Measurements from ENCODE around the gene NLRP7. TPM values are rescaled to one million over a fixed set of nuclear protein-coding genes. Genes with fewer than 3 reads are reported as not detected.

The NLRP7 gene
- total and polyA plus RNA-seq, 7 experiments from 2014 or later = not detected

Other genes with a start within 250 kb of the NLRP7 start
- gene KIR3DL3, start 223.1 kb downstream of the NLRP7 start, total RNA-seq = not detected
- gene KIR3DL3, start 223.1 kb downstream of the NLRP7 start, polyA plus RNA-seq = not detected
- gene KIR2DL3, start 209.0 kb downstream of the NLRP7 start, total RNA-seq = 1 to 10 TPM in 1 of 5 experiments, under 1 TPM in 1, not detected in 3; 0.27 to 4.0 TPM
- gene KIR2DL3, start 209.0 kb downstream of the NLRP7 start, polyA plus RNA-seq = under 1 TPM in 1 of 2 donors, not detected in 1; 0.11 TPM
- gene KIR2DL1, start 177.7 kb downstream of the NLRP7 start, total RNA-seq = 1 to 10 TPM in 2 of 5 experiments, not detected in 3; 1.0 to 1.2 TPM
- not detected for gene KIR2DL1, start 177.7 kb downstream of the NLRP7 start, polyA plus RNA-seq
- gene KIR2DL4, start 143.9 kb downstream of the NLRP7 start, total RNA-seq = under 1 TPM in 3 of 5 experiments, not detected in 2; 0.15 to 0.48 (median 0.44) TPM
- gene KIR2DL4, start 143.9 kb downstream of the NLRP7 start, polyA plus RNA-seq = not detected
- 1 to 10 TPM in 2 of 5 experiments, not detected in 3; 1.1 to 2.0 TPM for gene KIR3DL1, start 131.1 kb downstream of the NLRP7 start, total RNA-seq
- under 1 TPM in 1 of 2 donors, not detected in 1; 0.14 TPM for gene KIR3DL1, start 131.1 kb downstream of the NLRP7 start, polyA plus RNA-seq
- gene KIR2DS4, start 114.9 kb downstream of the NLRP7 start, total RNA-seq = 1 to 10 TPM in 2 of 5 experiments, not detected in 3; 1.3 to 3.5 TPM
- gene KIR2DS4, start 114.9 kb downstream of the NLRP7 start, polyA plus RNA-seq = under 1 TPM in 1 of 2 donors, not detected in 1; 0.24 TPM
- gene KIR3DL2, start 97.1 kb downstream of the NLRP7 start, total RNA-seq = 1 to 10 TPM in 2 of 5 experiments, under 1 TPM in 1, not detected in 2; 0.94 to 6.1 (median 1.3) TPM
- gene KIR3DL2, start 97.1 kb downstream of the NLRP7 start, polyA plus RNA-seq = 1 to 10 TPM in 1 of 2 donors, under 1 TPM in 1; 0.40 to 1.5 TPM
- 100 to 1,000 TPM in 1 of 5 experiments, 1 to 10 TPM in 1, not detected in 3; 8.5 to 110 TPM for gene FCAR, start 73.3 kb downstream of the NLRP7 start, total RNA-seq
- not detected for gene FCAR, start 73.3 kb downstream of the NLRP7 start, polyA plus RNA-seq
- gene NCR1, start 41.4 kb downstream of the NLRP7 start, total RNA-seq = 10 to 100 TPM in 1 of 5 experiments, 1 to 10 TPM in 1, under 1 TPM in 2, not detected in 1; 0.65 to 22.1 (median 1.6) TPM
- not detected for gene NCR1, start 41.4 kb downstream of the NLRP7 start, polyA plus RNA-seq
- gene NLRP2, start 18.8 kb upstream of the NLRP7 start, total RNA-seq = 10 to 100 TPM in 1 of 5 experiments, 1 to 10 TPM in 4; 3.7 to 18.6 (median 6.4) TPM
- 1 to 10 TPM; 2.2 to 5.5 TPM for gene NLRP2, start 18.8 kb upstream of the NLRP7 start, polyA plus RNA-seq
- 1 to 10 TPM in 1 of 5 experiments, under 1 TPM in 4; 0.27 to 1.2 (median 0.51) TPM for gene GP6, start 90.7 kb upstream of the NLRP7 start, total RNA-seq
- gene GP6, start 90.7 kb upstream of the NLRP7 start, polyA plus RNA-seq = under 1 TPM; 0.14 to 0.33 TPM
- 10 to 100 TPM; 14.5 to 24.8 (median 19.0) TPM for gene RDH13, start 115.6 kb upstream of the NLRP7 start, total RNA-seq
- 10 to 100 TPM in 1 of 2 donors, 1 to 10 TPM in 1; 9.4 to 24.8 TPM for gene RDH13, start 115.6 kb upstream of the NLRP7 start, polyA plus RNA-seq
- gene EPS8L1, start 128.3 kb upstream of the NLRP7 start, total RNA-seq = 1 to 10 TPM in 4 of 5 experiments, under 1 TPM in 1; 0.76 to 6.8 (median 2.0) TPM
- under 1 TPM in 1 of 2 donors, not detected in 1; 0.09 TPM for gene EPS8L1, start 128.3 kb upstream of the NLRP7 start, polyA plus RNA-seq
- 100 to 1,000 TPM; 107 to 180 (median 144) TPM for gene PPP1R12C, start 170.1 kb upstream of the NLRP7 start, total RNA-seq
- gene PPP1R12C, start 170.1 kb upstream of the NLRP7 start, polyA plus RNA-seq = 1 to 10 TPM; 3.8 to 6.6 TPM
- gene TNNT1, start 201.7 kb upstream of the NLRP7 start, total RNA-seq = 1 to 10 TPM in 2 of 5 experiments, under 1 TPM in 1, not detected in 2; 0.63 to 5.6 (median 1.4) TPM
- gene TNNT1, start 201.7 kb upstream of the NLRP7 start, polyA plus RNA-seq = not detected
- not detected for gene TNNI3, start 210.2 kb upstream of the NLRP7 start, total RNA-seq
- gene TNNI3, start 210.2 kb upstream of the NLRP7 start, polyA plus RNA-seq = not detected
- gene DNAAF3, start 219.1 kb upstream of the NLRP7 start, total RNA-seq = not detected
- gene DNAAF3, start 219.1 kb upstream of the NLRP7 start, polyA plus RNA-seq = not detected
- gene SYT5, start 232.8 kb upstream of the NLRP7 start, total RNA-seq = 1 to 10 TPM in 2 of 5 experiments, not detected in 3; 1.7 to 2.6 TPM
- not detected for gene SYT5, start 232.8 kb upstream of the NLRP7 start, polyA plus RNA-seq

All from naive thymus-derived CD4-positive, alpha-beta T cell (primary cell).